Lung (tissue), 12 donors: ENCODE results near the gene EYS. TPM values are rescaled to one million over a fixed set of nuclear protein-coding genes. Genes with fewer than 3 reads are reported as not detected.

Experiments
- ATAC-seq: fragments of 200-7000 bp; cut with Tn5 transposase; one replicate; pipeline ENCODE4 v1.9.1; 2020; ENCODE audit warnings: moderate number of reproducible peaks; ENCODE audit not compliant: insufficient read depth, low FRiP score
- DNase-seq, 3 donors: peaks; one replicate each; pipeline ENCODE4 v3.0.0-alpha.2; 2013 to 2017
- H3K27ac ChIP-seq, 2 donors: one replicate each; pipeline ENCODE4 v1.5.1; 2013; ENCODE audit warnings: mild to moderate bottlenecking in 2 of 2, moderate library complexity in 2 of 2, control low read depth in 1 of 2, inconsistent platforms in 1 of 2, low read depth in 1 of 2, low read length in 1 of 2
- H3K27me3 ChIP-seq, 3 donors: one replicate each; pipeline ENCODE4 v1.5.1; 2013; ENCODE audit warnings: low read length in 2 of 3; ENCODE audit not compliant: control insufficient read depth in 3 of 3, insufficient read depth in 3 of 3
- H3K36me3 ChIP-seq, 4 donors: one replicate each; pipeline ENCODE4 v1.5.1; 2013; ENCODE audit warnings: low read length in 4 of 4, mild to moderate bottlenecking in 1 of 4, moderate library complexity in 1 of 4; ENCODE audit not compliant: control insufficient read depth in 4 of 4, insufficient read depth in 4 of 4
- H3K4me1 ChIP-seq, 5 donors: one replicate each; pipeline ENCODE4 v1.5.1; 2013; ENCODE audit warnings: low read length in 5 of 5, mild to moderate bottlenecking in 2 of 5, moderate library complexity in 1 of 5; ENCODE audit not compliant: control insufficient read depth in 5 of 5, insufficient read depth in 5 of 5
- H3K4me3 ChIP-seq: one replicate; pipeline ENCODE4 v1.5.1; 2013; ENCODE audit warnings: mild to moderate bottlenecking, control low read depth, moderate library complexity
- H3K9ac ChIP-seq, 2 donors: one replicate each; pipeline ENCODE4 v1.5.1; 2013; ENCODE audit warnings: low read length in 2 of 2, control low read depth in 1 of 2; ENCODE audit not compliant: insufficient read depth in 1 of 2
- H3K9me3 ChIP-seq, 4 donors: one replicate each; pipeline ENCODE4 v1.5.1; 2013; ENCODE audit warnings: low read length in 3 of 4, mild to moderate bottlenecking in 1 of 4, moderate library complexity in 1 of 4; ENCODE audit not compliant: control insufficient read depth in 4 of 4, insufficient read depth in 3 of 4
- CTCF ChIP-seq: IDR thresholded peaks from 2 replicates; pipeline ENCODE4 v1.5.1; 2012; ENCODE audit warnings: mild to moderate bottlenecking; ENCODE audit errors: control extremely low read depth, extremely low read depth
- WGBS, 2 donors: extraction: QIAGEN DNeasy Blood & Tissue Kit; methylation state at CpG; one replicate each; pipeline ENCODE4 v1.1.7; 2013; 5-methylcytosine and 5-hydroxymethylcytosine counted together
- polyA plus RNA-seq, 2 donors: library from polyadenylated mRNA; stranded (reverse); fragments of 200-250 nt; gene quantifications; one replicate each; pipeline ENCODE4 v1.2.1, GENCODE V29; 2013
- total RNA-seq, 2 donors: library from RNA; depleted of rRNA in 1 of 2; stranded (reverse); fragments of >200 nt in 1 of 2; gene quantifications; one replicate each; pipeline ENCODE4 v1.2.1, GENCODE V29; 2014 to 2021
- donor health status: control.
- donor health status: control.
- donor health status: Bipolar disorder and iron deficiency.
- donor health status: healthy.
- donor health status: DM: yes; HTN: yes; CAD: no.

The EYS gene
- total and polyA plus RNA-seq, 4 donors, result 0.06 to 0.34 (median 0.12) TPM

DNA sequence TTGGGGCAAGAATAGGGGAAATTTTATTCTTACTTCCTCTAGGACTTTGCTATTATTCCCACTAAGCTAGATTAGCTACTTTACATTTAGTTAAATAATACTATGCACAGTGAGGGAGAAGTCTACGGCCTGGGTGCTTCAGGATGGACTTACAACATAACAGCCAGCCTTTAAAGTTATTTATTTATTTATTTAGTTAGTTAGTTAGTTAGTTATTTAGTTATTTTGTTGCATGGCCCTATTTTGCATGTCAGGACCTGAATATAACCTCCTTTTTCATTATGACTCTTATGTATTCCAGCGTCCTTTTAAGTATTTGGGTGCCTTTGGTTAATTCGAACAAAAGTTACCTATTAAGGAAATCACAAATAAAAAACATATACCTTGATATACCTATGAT, 238.7 kb downstream of the EYS start:
- Histone ChIP-seq H3K27me3 (no peaks in the 10 kb centered on the region), H3K36me3 (no peaks in the 10 kb centered on the region), H3K27ac (no peak overlapping the region), H3K4me3 (no peak overlapping the region), H3K9me3 (no peaks in the 10 kb centered on the region), H3K9ac (no peak overlapping the region), H3K4me1 (no peaks in the 10 kb centered on the region)
- TF ChIP-seq CTCF, result no peak
- DNase-seq (no peak), ATAC-seq (no peak)
- WGBS, 2 donors, result 86% methylated on average over 3 of the region's 3 CpGs

DNA sequence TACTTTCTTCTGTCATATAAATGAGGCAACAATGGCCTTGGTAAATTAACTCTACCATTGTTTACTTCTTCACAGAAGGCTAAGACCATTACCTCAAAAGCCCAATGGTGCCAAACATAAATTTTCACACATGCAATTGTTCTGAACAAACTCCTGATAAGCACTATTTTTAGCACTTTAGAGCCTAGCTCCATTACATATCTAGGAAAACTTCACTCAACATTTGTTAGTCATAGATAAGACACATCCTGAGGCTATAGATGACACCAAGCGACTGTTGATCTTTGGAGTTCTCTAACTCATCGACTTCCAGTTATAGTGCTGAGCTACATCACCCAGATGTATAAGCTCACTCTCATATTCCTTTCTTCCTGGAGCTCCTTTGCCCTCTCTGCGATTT, 245.9 kb downstream of the EYS start:
- Histone ChIP-seq H3K4me3 (no peak overlapping the region), H3K27ac (no peak overlapping the region), H3K36me3 (no peaks in the 10 kb centered on the region), H3K9ac (no peak overlapping the region), H3K4me1 (no peaks in the 10 kb centered on the region), H3K9me3 (no peaks in the 10 kb centered on the region), H3K27me3 (no peaks in the 10 kb centered on the region)
- 58 to 65% methylated on average over 3 of the region's 3 CpGs for WGBS, 2 donors
- ATAC-seq, result no peak
- no peak for TF ChIP-seq CTCF
- no peak for DNase-seq

- no peak for ATAC-seq
- H3K27me3 ChIP-seq, result no peaks in the 10 kb centered on the region
- no peak for DNase-seq
These were observed 254.7 kb downstream of the EYS start for GRCh38 chr6:65452333-65452732.

More at GRCh38 chr6:65452333-65452732, 254.7 kb downstream of the EYS start:
- 76 to 89% methylated on average over 1 of the region's 1 CpG for WGBS, 2 donors
- H3K27ac ChIP-seq, result no peak overlapping the region
- H3K4me3 ChIP-seq, result no peak overlapping the region
- H3K9ac ChIP-seq, result no peak overlapping the region
- no peak for TF ChIP-seq CTCF
- no peaks in the 10 kb centered on the region for H3K9me3 ChIP-seq
- no peaks in the 10 kb centered on the region for H3K36me3 ChIP-seq
- no peaks in the 10 kb centered on the region for H3K4me1 ChIP-seq
